ENCODE measurements around the gene CDK7. TPM values are rescaled to one million over a fixed set of nuclear protein-coding genes. Genes with fewer than 3 reads are reported as not detected.

Gene CDK7
- total RNA-seq, 4 donors from 2014 or later: 25.7 to 37.2 (median 31.2) TPM

GRCh38 chr5:69202497-69202896 is 32.2 kb upstream of the CDK7 start:
- peaks cover 4% of the 10 kb centered on the region for H3K36me3 ChIP-seq
- TF ChIP-seq EP300 (IDR thresholded peaks at IDR 0.05) (no peak), POLR2A (IDR thresholded peaks at IDR 0.05) (no peak), POLR2AphosphoS5 (IDR thresholded peaks at IDR 0.05) (no peak), CTCF (IDR thresholded peaks at IDR 0.05) (no peak)
- H3K9me3 ChIP-seq: no peaks in the 10 kb centered on the region
- H3K4me1 ChIP-seq: no peaks in the 10 kb centered on the region
- H3K27me3 ChIP-seq: no peaks in the 10 kb centered on the region
- H3K4me3 ChIP-seq: no peak overlapping the region
- H3K27ac ChIP-seq: no peak overlapping the region
- 97% methylated on average over 1 of the region's 1 CpG for WGBS
- DNase-seq (ENCODE audit: low spot score in 2 of 2): no peak

DNA sequence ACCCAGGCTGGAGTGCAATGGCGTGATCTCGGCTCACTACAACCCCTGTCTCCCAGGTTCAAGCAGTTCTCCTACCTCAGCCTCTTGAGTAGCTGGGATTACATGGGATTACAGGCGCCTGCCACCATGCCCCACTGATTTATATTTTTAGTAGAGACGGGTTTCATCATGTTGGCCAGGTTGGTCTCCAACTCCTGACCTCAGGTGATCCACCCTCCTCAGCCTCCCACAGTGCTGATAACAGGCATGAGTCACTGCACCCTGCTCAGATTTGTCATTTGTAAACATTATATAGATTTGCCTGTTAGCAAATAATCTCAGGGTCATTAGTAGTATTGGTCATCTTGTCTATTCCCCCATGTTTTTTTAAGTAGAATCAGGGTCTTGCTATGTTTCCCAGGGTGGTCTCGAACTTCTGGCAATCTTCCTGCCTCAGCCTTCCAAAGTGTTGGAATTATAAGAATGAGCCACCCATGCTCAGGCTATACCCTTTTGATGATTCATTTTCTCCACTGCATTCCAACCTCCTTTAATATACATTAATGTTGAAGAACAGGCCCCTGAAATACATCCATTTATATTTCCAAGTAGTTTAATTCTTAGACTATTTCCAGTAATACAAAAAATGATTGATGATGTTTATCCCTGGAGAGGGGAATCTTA is 28.0 kb upstream of the CDK7 start:
- H3K9me3 ChIP-seq: no peaks in the 10 kb centered on the region
- no peaks in the 10 kb centered on the region for H3K27me3 ChIP-seq
- WGBS: 89% methylated on average over 5 of the region's 5 CpGs
- no peaks in the 10 kb centered on the region for H3K36me3 ChIP-seq
- H3K27ac ChIP-seq: no peak overlapping the region
- H3K4me1 ChIP-seq: no peaks in the 10 kb centered on the region
- H3K4me3 ChIP-seq: no peak overlapping the region
- TF ChIP-seq POLR2A (IDR thresholded peaks at IDR 0.05) (no peak), POLR2AphosphoS5 (IDR thresholded peaks at IDR 0.05) (no peak), EP300 (IDR thresholded peaks at IDR 0.05) (no peak)
- DNase-seq (ENCODE audit: low spot score in 2 of 2): no peak

DNA sequence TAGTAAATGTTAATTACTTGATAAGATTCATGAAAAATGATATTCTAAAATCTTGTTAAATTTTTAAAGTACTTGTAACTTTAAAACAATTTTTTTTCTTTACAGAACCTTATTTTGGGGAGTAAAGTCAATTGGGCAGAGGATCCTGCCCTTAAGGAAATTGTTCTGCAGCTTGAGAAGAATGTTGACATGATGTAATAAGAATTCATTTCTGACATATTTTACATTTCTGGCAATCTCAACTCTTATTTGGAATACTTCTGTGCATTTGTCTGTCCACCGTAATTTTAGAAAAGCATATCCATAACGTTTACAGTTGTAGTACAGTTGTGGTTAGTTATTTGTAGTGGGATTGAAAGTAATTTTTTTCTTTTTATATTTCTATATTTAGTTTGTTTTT is 25.1 kb upstream of the CDK7 start:
- TF ChIP-seq POLR2A (IDR thresholded peaks at IDR 0.05) (no peak), EP300 (IDR thresholded peaks at IDR 0.05) (no peak), POLR2AphosphoS5 (IDR thresholded peaks at IDR 0.05) (no peak)
- Histone ChIP-seq H3K4me1 (no peaks in the 10 kb centered on the region), H3K36me3 (no peaks in the 10 kb centered on the region), H3K27ac (no peak overlapping the region), H3K9me3 (no peaks in the 10 kb centered on the region), H3K4me3 (no peak overlapping the region), H3K27me3 (no peaks in the 10 kb centered on the region)
- WGBS: 68% methylated on average over 2 of the region's 2 CpGs
- DNase-seq (ENCODE audit: low spot score in 2 of 2): no peak

DNA sequence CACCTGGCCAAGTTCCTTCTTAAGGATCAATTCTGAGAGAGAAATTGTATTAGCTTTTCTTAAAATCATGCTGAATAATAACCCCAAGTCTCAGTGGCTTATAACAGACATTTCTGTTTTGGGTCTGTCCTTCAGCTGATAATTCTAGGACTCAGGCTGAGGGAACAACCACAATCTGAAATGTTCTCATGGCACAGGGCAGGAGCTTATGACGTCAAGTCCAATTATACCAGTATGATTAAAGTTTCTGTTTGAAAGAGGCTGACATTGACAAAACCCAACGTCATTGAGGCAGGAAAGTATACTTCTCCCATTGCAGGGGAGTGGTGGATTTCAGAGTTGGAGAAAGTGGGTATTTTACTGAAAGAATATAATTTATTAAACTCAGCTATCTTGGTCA is 23.5 kb upstream of the CDK7 start:
- WGBS: 93% methylated on average over 2 of the region's 2 CpGs

GRCh38 chr5:69212022-69212421 is 22.7 kb upstream of the CDK7 start:
- H3K4me1 ChIP-seq: no peaks in the 10 kb centered on the region
- no peak for DNase-seq (ENCODE audit: low spot score in 2 of 2)
- no peaks in the 10 kb centered on the region for H3K27me3 ChIP-seq
- H3K9me3 ChIP-seq: no peaks in the 10 kb centered on the region
- WGBS: 83% methylated on average over 2 of the region's 2 CpGs
- no peak overlapping the region for H3K27ac ChIP-seq
- H3K36me3 ChIP-seq: no peaks in the 10 kb centered on the region
- TF ChIP-seq EP300 (IDR thresholded peaks at IDR 0.05) (no peak), POLR2A (IDR thresholded peaks at IDR 0.05) (no peak), CTCF (IDR thresholded peaks at IDR 0.05) (no peak), POLR2AphosphoS5 (IDR thresholded peaks at IDR 0.05) (no peak)
- no peak overlapping the region for H3K4me3 ChIP-seq

More for the DNA sequence above, 23.5 kb upstream of the CDK7 start:
- DNase-seq (ENCODE audit: low spot score in 2 of 2): no peak
- Histone ChIP-seq H3K4me1 (no peaks in the 10 kb centered on the region), H3K4me3 (no peak overlapping the region), H3K36me3 (no peaks in the 10 kb centered on the region), H3K27ac (no peak overlapping the region), H3K27me3 (no peaks in the 10 kb centered on the region), H3K9me3 (no peaks in the 10 kb centered on the region)
- no peak for TF ChIP-seq EP300 (IDR thresholded peaks at IDR 0.05)
- TF ChIP-seq CTCF (IDR thresholded peaks at IDR 0.05): no peak

GRCh38 chr5:69213513-69214215 is 21.0 kb upstream of the CDK7 start:
- DNase-seq (ENCODE audit: low spot score in 2 of 2): no peak
- Histone ChIP-seq H3K36me3 (no peaks in the 10 kb centered on the region), H3K4me1 (peaks cover 3% of the 10 kb centered on the region), H3K4me3 (no peak overlapping the region), H3K9me3 (no peaks in the 10 kb centered on the region), H3K27me3 (no peaks in the 10 kb centered on the region), H3K27ac (no peak overlapping the region)
- 88% methylated on average over 4 of the region's 4 CpGs for WGBS
- TF ChIP-seq POLR2AphosphoS5 (IDR thresholded peaks at IDR 0.05) (no peak), EP300 (IDR thresholded peaks at IDR 0.05) (no peak), POLR2A (IDR thresholded peaks at IDR 0.05) (no peak), CTCF (IDR thresholded peaks at IDR 0.05) (no peak)

All from suprapubic skin (tissue), 4 donors.